Spinal cord (tissue), 10 donors: ENCODE results near the gene C1QTNF1. TPM values are rescaled to one million over a fixed set of nuclear protein-coding genes. Genes with fewer than 3 reads are reported as not detected.

Experiments used
- DNase-seq, 6 donors: peaks; one replicate each; pipeline versions ENCODE4 v3.0.0 to v3.0.0-alpha.2; 2013 to 2015; ENCODE audit warnings: low spot score in 6 of 6, low read depth in 4 of 6
- H3K27ac ChIP-seq: one replicate; pipeline ENCODE4 v1.5.1; 2013; ENCODE audit warnings: low read depth, low read length, control low read depth
- H3K27me3 ChIP-seq: one replicate; pipeline ENCODE4 v1.6.1; 2013; ENCODE audit warnings: low read length; ENCODE audit not compliant: control insufficient read depth, insufficient read depth
- H3K36me3 ChIP-seq: one replicate; pipeline ENCODE4 v1.6.1; 2013; ENCODE audit warnings: low read length; ENCODE audit not compliant: control insufficient read depth, insufficient read depth
- H3K4me1 ChIP-seq: one replicate; pipeline ENCODE4 v1.6.1; 2013; ENCODE audit warnings: low read length; ENCODE audit not compliant: control insufficient read depth, insufficient read depth
- H3K4me3 ChIP-seq: one replicate; pipeline ENCODE4 v1.5.1; 2013; ENCODE audit warnings: low read depth, low read length, control low read depth
- H3K9me3 ChIP-seq: one replicate; pipeline ENCODE4 v1.6.1; 2013; ENCODE audit warnings: low read length; ENCODE audit not compliant: control insufficient read depth, insufficient read depth
- WGBS: methylation state at CpG from one replicate; pipeline ENCODE4 v1.1.5; 2013; ENCODE audit warnings: missing lambda C conversion rate; ENCODE audit not compliant: insufficient coverage; 5-methylcytosine and 5-hydroxymethylcytosine counted together
- polyA plus RNA-seq, 2 donors: library from polyadenylated mRNA; unstranded; fragments of 120-200 nt; gene quantifications; one replicate each; pipeline ENCODE4 v1.2.1, GENCODE V29; 2013; ENCODE audit not compliant: insufficient read length in 2 of 2
- total RNA-seq, 2 donors: library from RNA; depleted of rRNA in 1 of 2; stranded (reverse); fragments of 120-200 nt in 1 of 2; fragments of >200 nt in 1 of 2; gene quantifications; one replicate each; pipeline versions ENCODE4 v1.2.3 to v1.2.4, GENCODE V29; 2013 to 2014
- donor health status: healthy.

C1QTNF1 gene
- total and polyA plus RNA-seq, 4 donors = 4.0 to 15.5 (median 8.0) TPM

- WGBS = 87% methylated on average over 10 of the region's 10 CpGs
- H3K4me1 ChIP-seq = peaks cover 54% of the 10 kb centered on the region
- no peaks in the 10 kb centered on the region for H3K9me3 ChIP-seq
- H3K27me3 ChIP-seq = peaks cover 4% of the 10 kb centered on the region
- no peak overlapping the region for H3K27ac ChIP-seq
- H3K4me3 ChIP-seq = no peak overlapping the region
- no peak for DNase-seq
- peaks cover 78% of the 10 kb centered on the region for H3K36me3 ChIP-seq
These were observed 67.3 kb downstream of the C1QTNF1 start for GRCh38 chr17:79091226-79091670.

GRCh38 chr17:79092567-79092966 lies 68.6 kb downstream of the C1QTNF1 start:
- H3K9me3 ChIP-seq = no peaks in the 10 kb centered on the region
- WGBS = 53% methylated on average over 2 of the region's 4 CpGs
- peaks cover 54% of the 10 kb centered on the region for H3K4me1 ChIP-seq
- DNase-seq = no peak
- no peak overlapping the region for H3K27ac ChIP-seq
- no peak overlapping the region for H3K4me3 ChIP-seq
- peaks cover 13% of the 10 kb centered on the region for H3K27me3 ChIP-seq
- peaks cover 64% of the 10 kb centered on the region for H3K36me3 ChIP-seq

DNA sequence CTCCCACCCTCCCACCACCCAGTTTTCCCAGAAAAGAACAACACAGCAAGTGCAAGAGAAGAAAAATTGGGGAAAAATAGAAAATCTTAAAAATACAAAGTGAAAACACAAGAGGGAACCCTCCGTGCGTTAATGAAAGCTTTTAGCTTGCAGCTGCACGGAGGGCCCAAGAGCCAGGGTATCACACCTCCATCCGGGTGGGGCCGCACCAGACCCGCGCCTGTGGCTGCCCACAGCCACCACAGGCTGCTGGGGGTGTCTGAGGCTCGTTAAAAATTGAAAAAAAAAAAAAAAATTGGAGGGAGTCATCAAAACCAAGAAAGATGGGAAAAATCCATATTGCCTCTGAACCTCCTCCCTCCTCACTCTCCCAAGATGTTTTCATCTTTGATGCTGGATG lies 69.3 kb downstream of the C1QTNF1 start:
- peaks cover 20% of the 10 kb centered on the region for H3K27me3 ChIP-seq
- no peak overlapping the region for H3K27ac ChIP-seq
- no peak for DNase-seq
- H3K9me3 ChIP-seq = no peaks in the 10 kb centered on the region
- peaks cover 50% of the 10 kb centered on the region for H3K4me1 ChIP-seq
- no peak overlapping the region for H3K4me3 ChIP-seq
- H3K36me3 ChIP-seq = peaks cover 60% of the 10 kb centered on the region
- WGBS = 65% methylated on average over 4 of the region's 8 CpGs

DNA sequence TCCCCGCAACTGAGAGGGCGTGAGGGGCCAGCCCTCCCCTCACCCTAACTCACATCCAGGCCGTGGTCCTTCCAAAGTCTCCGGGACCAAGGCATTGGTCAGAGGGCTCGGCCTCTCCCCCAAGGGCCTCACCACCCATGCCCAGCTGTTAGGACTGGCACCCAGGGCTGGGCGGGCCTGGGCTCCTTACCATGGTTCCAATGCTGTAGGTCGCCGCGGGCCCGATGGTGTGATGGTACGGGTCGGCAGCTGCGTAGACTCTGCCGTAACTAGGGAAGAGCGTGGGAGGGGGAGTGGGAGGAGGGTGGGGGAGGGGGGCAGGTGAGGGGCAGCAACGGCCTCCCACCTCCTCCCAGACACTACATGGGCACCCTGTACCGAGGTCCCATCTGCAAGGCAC lies 70.3 kb downstream of the C1QTNF1 start:
- Histone ChIP-seq H3K27ac (no peak overlapping the region), H3K9me3 (no peaks in the 10 kb centered on the region), H3K36me3 (peaks cover 58% of the 10 kb centered on the region), H3K4me1 (peaks cover 40% of the 10 kb centered on the region), H3K4me3 (no peak overlapping the region), H3K27me3 (peaks cover 20% of the 10 kb centered on the region)
- 82% methylated on average over 5 of the region's 17 CpGs for WGBS
- no peak for DNase-seq

GRCh38 chr17:79095345-79096055 lies 71.5 kb downstream of the C1QTNF1 start:
- no peak overlapping the region for H3K4me3 ChIP-seq
- whole genome bisulfite sequencing = 90% methylated on average over 8 of the region's 15 CpGs

DNA sequence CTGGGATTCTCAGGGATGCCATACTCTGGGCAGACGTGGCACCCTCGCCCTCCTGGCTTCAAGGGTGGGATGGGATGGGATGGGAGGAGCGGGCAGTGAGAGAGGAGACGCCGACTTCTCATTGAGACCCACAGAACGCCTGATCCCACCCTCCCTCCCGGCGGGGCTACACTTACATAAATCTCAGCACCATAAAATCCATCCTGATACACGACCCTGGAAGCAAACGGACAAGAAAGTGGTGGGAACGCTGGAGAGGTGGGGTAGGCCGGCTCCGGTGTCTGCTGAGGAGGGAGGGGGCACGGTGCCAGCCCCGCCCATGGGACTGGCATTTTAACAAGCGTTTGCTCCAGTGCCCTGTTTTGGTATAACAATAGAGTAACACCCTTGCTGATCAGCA lies 72.5 kb downstream of the C1QTNF1 start:
- Histone ChIP-seq H3K4me3 (no peak overlapping the region), H3K27ac (no peak overlapping the region), H3K4me1 (peaks cover 19% of the 10 kb centered on the region), H3K27me3 (peaks cover 20% of the 10 kb centered on the region), H3K36me3 (peaks cover 55% of the 10 kb centered on the region), H3K9me3 (no peaks in the 10 kb centered on the region)
- no peak for DNase-seq
- 14% methylated on average over 5 of the region's 16 CpGs for WGBS

More at GRCh38 chr17:79095345-79096055, 71.5 kb downstream of the C1QTNF1 start:
- Histone ChIP-seq H3K36me3 (peaks cover 56% of the 10 kb centered on the region), H3K27ac (no peak overlapping the region), H3K4me1 (peaks cover 29% of the 10 kb centered on the region), H3K27me3 (peaks cover 20% of the 10 kb centered on the region), H3K9me3 (no peaks in the 10 kb centered on the region)
- DNase-seq = no peak

DNA sequence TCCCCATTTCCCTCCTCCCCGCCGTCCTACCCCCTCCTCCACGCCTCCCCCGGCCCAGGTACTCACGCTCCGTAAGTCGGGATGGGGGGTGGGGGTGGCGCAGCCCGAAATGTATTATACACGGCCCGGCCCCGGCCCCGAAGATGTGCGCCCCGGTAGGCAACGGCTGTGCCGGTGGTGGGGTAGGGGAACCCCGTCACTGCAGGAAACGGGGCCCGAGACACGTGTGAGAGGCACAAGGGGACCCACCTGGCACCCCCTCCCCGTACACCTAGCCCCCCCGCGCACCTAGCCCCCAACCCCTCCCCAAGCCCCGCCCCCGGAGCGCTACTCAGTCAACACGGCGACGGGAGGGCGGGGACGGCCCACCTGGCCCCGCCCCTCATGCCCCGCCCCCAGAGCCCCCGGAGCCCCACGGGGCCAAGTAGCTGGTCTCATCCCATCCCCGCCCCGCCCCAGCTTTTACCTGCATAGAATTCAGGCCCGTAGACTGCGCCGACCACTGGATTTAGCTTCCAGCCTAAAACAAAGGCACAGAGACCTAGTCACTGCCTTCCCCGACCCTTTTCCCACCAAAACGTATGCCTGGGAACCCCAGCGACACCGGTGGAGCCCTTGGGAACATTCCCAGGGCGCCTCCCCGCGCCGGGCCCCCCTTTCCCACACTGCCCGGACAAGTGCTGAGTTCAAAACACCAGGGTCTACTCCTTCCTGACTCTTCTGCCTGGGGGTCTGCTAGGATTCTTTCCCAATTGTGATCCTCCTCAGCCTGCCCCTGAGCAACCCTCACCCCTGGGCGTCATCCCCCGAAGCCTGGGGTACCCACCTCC lies 73.5 kb downstream of the C1QTNF1 start:
- 19% methylated on average over 18 of the region's 52 CpGs for WGBS
- peaks cover 20% of the 10 kb centered on the region for H3K27me3 ChIP-seq
- H3K9me3 ChIP-seq = no peaks in the 10 kb centered on the region
- peaks cover 55% of the 10 kb centered on the region for H3K36me3 ChIP-seq
- no peak overlapping the region for H3K27ac ChIP-seq
- no peak for DNase-seq
- peaks cover 12% of the 10 kb centered on the region for H3K4me1 ChIP-seq
- no peak overlapping the region for H3K4me3 ChIP-seq

GRCh38 chr17:79098282-79098867 lies 74.4 kb downstream of the C1QTNF1 start:
- H3K27me3 ChIP-seq = peaks cover 20% of the 10 kb centered on the region
- H3K9me3 ChIP-seq = no peaks in the 10 kb centered on the region
- H3K27ac ChIP-seq = no peak overlapping the region
- no peak for DNase-seq
- peaks cover 58% of the 10 kb centered on the region for H3K36me3 ChIP-seq
- peaks cover 10% of the 10 kb centered on the region for H3K4me1 ChIP-seq
- H3K4me3 ChIP-seq = no peak overlapping the region
- WGBS = 42% methylated on average over 5 of the region's 16 CpGs
